C4-2B (cell line): ENCODE results near the gene ATXN7L2.

Experiments used
- CTCF ChIP-seq: fragments of 450-650 bp; conservative IDR thresholded peaks from 2 replicates; pipeline ENCODE4 v1.5.1; 2017; ENCODE audit warnings: mild to moderate bottlenecking
- ZFX ChIP-seq: fragments of 450-650 bp; IDR thresholded peaks from 2 replicates; pipeline ENCODE4 v1.6.1; 2017

GRCh38 chr1:109531380-109531779, 47.7 kb downstream of the ATXN7L2 start:
- no peak for TF ChIP-seq CTCF
- TF ChIP-seq ZFX, result no peak
